ENCODE results near the gene VMO1.

GRCh38 chr17:4800462-4801196 is 14.5 kb upstream of the VMO1 start:
- TF ChIP-seq EP300 (conservative IDR thresholded peaks at IDR 0.05; ENCODE audit: poor library complexity, severe bottlenecking): no peak
- no peak for TF ChIP-seq EZH2 (IDR thresholded peaks at IDR 0.05; ENCODE audit: borderline replicate concordance, insufficient read depth, low read length, poor library complexity, severe bottlenecking)
- TF ChIP-seq CTCF (IDR thresholded peaks at IDR 0.05; ENCODE audit: poor library complexity, severe bottlenecking): no peak
- TF ChIP-seq RAD21 (conservative IDR thresholded peaks at IDR 0.05): no peak
- no peak for TF ChIP-seq TAF1 (IDR thresholded peaks at IDR 0.05; ENCODE audit: low read depth)
- TF ChIP-seq POLR2AphosphoS5 (IDR thresholded peaks at IDR 0.05): no peak
